Measurements from ENCODE around the gene SNTG2. TPM values are rescaled to one million over a fixed set of nuclear protein-coding genes. Genes with fewer than 3 reads are reported as not detected.

SNTG2 gene
- total RNA-seq, 3 donors from 2014 or later (not counting 1 experiment from before 2014, with no cell fraction given) = not detected

DNA sequence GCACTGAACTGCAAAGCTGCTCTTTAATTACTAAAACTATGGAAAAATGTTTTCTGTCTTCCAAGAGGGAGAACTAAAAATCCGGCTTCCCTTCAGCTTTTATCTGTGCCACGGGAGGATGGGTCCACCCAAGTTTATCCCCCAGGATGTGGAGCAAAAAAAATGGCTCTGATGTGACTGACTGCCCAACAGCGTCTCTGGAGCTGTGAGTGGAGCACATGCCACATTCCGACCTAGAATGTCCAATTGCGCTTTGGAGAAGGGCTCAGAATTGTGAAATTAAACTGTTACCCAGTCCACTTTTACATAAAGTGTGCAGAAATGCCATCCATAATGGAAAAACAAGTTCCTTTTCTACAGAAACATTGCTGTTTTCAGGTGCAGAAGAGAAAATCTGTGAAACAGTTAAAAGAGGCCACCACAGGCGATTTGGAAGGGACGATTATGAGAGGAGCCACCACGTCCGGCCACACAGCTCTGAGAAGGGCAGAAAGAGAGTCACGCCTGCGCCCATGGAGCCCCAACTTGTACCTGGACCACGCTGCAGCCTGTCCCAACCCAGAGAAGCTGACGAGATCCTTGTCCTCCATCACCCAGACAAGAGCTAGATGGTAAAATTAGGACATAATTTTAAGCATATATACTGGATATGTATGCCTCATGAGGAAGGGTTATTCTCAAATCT is 362.7 kb downstream of the SNTG2 start:
- no peaks in the 10 kb centered on the region for H3K9me3 Mint-ChIP-seq
- Histone ChIP-seq H3K9me3 (ENCODE audit: control insufficient read depth, insufficient read depth, low read length) (no peaks in the 10 kb centered on the region), H3K36me3 (ENCODE audit: control insufficient read depth, insufficient read depth, low read length) (no peaks in the 10 kb centered on the region), H3K4me1 (ENCODE audit: control insufficient read depth, insufficient read depth, low read length) (no peaks in the 10 kb centered on the region), H3K27ac (ENCODE audit: low read length) (no peak overlapping the region), H3K27me3 (ENCODE audit: control insufficient read depth, insufficient read depth, low read length) (no peaks in the 10 kb centered on the region), H3K4me3 (ENCODE audit: low read length) (no peak overlapping the region)
- intact Hi-C loops (cut with micrococcal nuclease) = no loop called here
- H3K36me3 Mint-ChIP-seq = no peaks in the 10 kb centered on the region
- DNase-seq = no peak
- TF ChIP-seq, protein P1, sequence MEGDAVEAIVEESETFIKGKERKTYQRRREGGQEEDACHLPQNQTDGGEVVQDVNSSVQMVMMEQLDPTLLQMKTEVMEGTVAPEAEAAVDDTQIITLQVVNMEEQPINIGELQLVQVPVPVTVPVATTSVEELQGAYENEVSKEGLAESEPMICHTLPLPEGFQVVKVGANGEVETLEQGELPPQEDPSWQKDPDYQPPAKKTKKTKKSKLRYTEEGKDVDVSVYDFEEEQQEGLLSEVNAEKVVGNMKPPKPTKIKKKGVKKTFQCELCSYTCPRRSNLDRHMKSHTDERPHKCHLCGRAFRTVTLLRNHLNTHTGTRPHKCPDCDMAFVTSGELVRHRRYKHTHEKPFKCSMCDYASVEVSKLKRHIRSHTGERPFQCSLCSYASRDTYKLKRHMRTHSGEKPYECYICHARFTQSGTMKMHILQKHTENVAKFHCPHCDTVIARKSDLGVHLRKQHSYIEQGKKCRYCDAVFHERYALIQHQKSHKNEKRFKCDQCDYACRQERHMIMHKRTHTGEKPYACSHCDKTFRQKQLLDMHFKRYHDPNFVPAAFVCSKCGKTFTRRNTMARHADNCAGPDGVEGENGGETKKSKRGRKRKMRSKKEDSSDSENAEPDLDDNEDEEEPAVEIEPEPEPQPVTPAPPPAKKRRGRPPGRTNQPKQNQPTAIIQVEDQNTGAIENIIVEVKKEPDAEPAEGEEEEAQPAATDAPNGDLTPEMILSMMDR (IDR thresholded peaks at IDR 0.05) = no peak
- H3K4me1 Mint-ChIP-seq = no peaks in the 10 kb centered on the region
- no peak overlapping the region for H3K27ac Mint-ChIP-seq
- 84% methylated on average over 13 of the region's 13 CpGs for WGBS (ENCODE audit: insufficient coverage)
- peaks cover 2% of the 10 kb centered on the region in 2 donors for H3K27me3 Mint-ChIP-seq (ENCODE audit: low read depth in 2 of 2)
- no peak for ATAC-seq
- H3K4me3 Mint-ChIP-seq = no peak overlapping the region

DNA sequence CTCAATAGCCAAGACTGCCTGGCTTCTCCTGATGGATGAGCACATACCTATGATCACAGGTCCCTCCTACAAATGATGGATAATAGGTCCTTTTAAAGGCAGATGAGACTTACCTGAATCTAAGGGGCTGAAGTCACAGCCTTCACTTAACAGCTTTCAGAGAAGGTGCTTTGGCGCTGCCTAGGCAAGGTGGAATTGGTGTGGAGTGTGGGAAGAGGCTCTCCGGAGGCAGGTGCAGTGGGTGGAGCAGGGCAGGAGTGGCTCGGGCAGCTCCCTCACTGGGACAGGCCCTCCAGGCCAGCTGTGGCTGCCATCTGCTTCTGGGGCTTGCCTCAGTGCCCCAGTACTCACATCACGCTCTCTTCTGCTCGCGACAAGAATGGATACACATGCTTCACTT is 363.6 kb downstream of the SNTG2 start:
- Histone ChIP-seq H3K27ac (ENCODE audit: low read length) (no peak overlapping the region), H3K9me3 (ENCODE audit: control insufficient read depth, insufficient read depth, low read length) (no peaks in the 10 kb centered on the region), H3K4me1 (ENCODE audit: control insufficient read depth, insufficient read depth, low read length) (no peaks in the 10 kb centered on the region), H3K36me3 (ENCODE audit: control insufficient read depth, insufficient read depth, low read length) (no peaks in the 10 kb centered on the region), H3K27me3 (ENCODE audit: control insufficient read depth, insufficient read depth, low read length) (no peaks in the 10 kb centered on the region), H3K4me3 (ENCODE audit: low read length) (no peak overlapping the region)
- Mint-ChIP-seq H3K4me3 (no peak overlapping the region), H3K4me1 (no peaks in the 10 kb centered on the region), H3K36me3 (no peaks in the 10 kb centered on the region), H3K27me3 (ENCODE audit: low read depth in 2 of 2) (peaks cover 2 to 11% of the 10 kb centered on the region in 2 donors), H3K9me3 (no peaks in the 10 kb centered on the region), H3K27ac (no peak overlapping the region)
- intact Hi-C loops (cut with micrococcal nuclease) = no loop called here
- WGBS (ENCODE audit: insufficient coverage) = 89% methylated on average over 6 of the region's 6 CpGs
- no peak for DNase-seq
- TF ChIP-seq, protein P1 (IDR thresholded peaks at IDR 0.05) = no peak
- ATAC-seq = no peak

DNA sequence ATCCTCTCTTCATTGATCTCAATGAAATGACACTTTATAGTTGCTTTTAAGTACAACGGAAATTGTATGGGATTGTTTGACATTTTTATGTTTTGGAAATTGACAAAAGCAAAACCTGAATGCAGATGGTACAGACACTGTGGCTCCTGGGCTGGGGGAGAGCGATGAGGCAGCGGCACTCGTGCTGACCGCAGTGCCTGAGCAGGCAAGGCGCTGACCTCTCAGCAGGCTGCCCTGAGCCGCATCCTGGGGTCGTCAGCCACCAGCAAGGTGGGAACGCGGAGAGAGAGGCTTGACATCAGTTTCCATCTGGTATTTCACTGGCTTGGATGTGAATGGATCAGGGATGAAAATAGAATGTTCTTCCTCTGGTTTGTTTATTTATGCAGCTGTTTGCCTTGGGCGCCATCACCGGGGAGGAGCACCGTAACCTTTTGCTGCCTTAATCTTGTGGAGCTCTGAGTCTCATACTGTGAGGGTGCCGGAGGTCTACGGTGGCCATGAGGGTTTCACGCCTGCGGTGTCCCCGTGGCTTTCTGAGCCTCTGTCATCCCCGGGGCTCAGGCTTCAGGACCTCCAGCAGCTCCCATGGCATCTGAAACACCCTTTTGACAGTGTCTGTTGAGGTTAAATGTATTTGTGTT is 367.8 kb downstream of the SNTG2 start:
- DNase-seq (no peak), ATAC-seq (no peak)
- no peak overlapping the region for H3K4me3 Mint-ChIP-seq
- Histone ChIP-seq H3K9me3 (ENCODE audit: control insufficient read depth, insufficient read depth, low read length) (no peaks in the 10 kb centered on the region), H3K4me1 (ENCODE audit: control insufficient read depth, insufficient read depth, low read length) (no peaks in the 10 kb centered on the region), H3K4me3 (ENCODE audit: low read length) (no peak overlapping the region), H3K27ac (ENCODE audit: low read length) (no peak overlapping the region), H3K36me3 (ENCODE audit: control insufficient read depth, insufficient read depth, low read length) (no peaks in the 10 kb centered on the region), H3K27me3 (ENCODE audit: control insufficient read depth, insufficient read depth, low read length) (no peaks in the 10 kb centered on the region)
- H3K9me3 Mint-ChIP-seq = no peaks in the 10 kb centered on the region
- intact Hi-C loops (cut with micrococcal nuclease) = no loop called here
- H3K27me3 Mint-ChIP-seq (ENCODE audit: low read depth in 2 of 2) = peaks cover 2 to 26% of the 10 kb centered on the region in 2 donors
- H3K36me3 Mint-ChIP-seq = no peaks in the 10 kb centered on the region
- H3K27ac Mint-ChIP-seq = no peak overlapping the region
- TF ChIP-seq, protein P1 (IDR thresholded peaks at IDR 0.05) = no peak
- 90% methylated on average over 19 of the region's 19 CpGs for WGBS (ENCODE audit: insufficient coverage)
- H3K4me1 Mint-ChIP-seq = no peaks in the 10 kb centered on the region

Data from natural killer cell (primary cell).